Activated CD4-positive, alpha-beta T cell treated with anti-CD3 and anti-CD28 coated beads for 1 hour (primary cell): Measurements from ENCODE around the gene RNLS.
"Not testable (repeated sequence)": the region's sequence is repeated elsewhere in the genome, so short reads cannot be mapped to it uniquely, and the experiment has no call there.

Experiments used
- DNase-seq: peaks from one replicate; pipeline ENCODE4 v3.0.0-alpha.2; 2020

RNLS gene

GRCh38 chr10:88383276-88383675, 199.8 kb downstream of the RNLS start:
- no peak for DNase-seq

- DNase-seq: no peak
Measured at GRCh38 chr10:88382699-88383098, 200.4 kb downstream of the RNLS start.

DNA sequence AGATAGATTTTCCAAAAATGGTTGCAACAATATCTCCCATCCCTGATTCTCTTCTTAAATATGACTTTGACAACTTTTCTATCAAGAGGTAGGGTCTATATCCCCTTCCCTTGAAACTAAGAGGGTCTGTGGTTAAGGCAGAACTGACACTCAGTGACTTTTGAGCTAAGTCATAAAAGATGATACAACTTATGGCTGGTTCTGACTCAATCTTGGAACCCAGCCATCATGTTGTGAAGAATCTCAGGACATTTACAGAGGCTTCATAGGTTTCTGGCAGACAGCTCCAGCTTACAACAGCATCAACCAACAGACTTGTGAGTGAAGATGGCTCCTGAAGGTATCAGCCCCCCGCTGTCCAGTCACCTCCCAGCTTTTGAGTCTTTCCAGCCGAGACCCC, 203.5 kb downstream of the RNLS start:
- DNase-seq: no peak

DNA sequence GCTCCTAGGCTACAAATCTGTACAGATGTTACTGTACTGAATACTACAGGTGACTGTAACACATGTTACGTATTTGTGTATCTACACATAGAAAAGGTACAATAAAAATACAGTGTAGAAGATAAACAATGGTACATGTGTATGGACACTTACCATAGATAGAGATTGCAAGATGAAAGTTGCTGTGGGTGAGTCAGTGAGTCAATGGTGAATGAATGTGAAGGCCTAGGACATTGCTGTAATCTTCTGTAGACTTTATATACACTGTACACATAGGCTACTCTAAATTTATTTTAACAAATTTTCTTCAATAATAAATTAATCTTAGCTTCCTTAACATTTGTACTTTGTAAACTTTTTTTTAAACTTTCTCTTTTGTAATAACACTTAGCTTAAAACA, 205.6 kb downstream of the RNLS start:
- DNase-seq: no peak

GRCh38 chr10:88374392-88375175, 208.5 kb downstream of the RNLS start:
- no peak for DNase-seq

DNA sequence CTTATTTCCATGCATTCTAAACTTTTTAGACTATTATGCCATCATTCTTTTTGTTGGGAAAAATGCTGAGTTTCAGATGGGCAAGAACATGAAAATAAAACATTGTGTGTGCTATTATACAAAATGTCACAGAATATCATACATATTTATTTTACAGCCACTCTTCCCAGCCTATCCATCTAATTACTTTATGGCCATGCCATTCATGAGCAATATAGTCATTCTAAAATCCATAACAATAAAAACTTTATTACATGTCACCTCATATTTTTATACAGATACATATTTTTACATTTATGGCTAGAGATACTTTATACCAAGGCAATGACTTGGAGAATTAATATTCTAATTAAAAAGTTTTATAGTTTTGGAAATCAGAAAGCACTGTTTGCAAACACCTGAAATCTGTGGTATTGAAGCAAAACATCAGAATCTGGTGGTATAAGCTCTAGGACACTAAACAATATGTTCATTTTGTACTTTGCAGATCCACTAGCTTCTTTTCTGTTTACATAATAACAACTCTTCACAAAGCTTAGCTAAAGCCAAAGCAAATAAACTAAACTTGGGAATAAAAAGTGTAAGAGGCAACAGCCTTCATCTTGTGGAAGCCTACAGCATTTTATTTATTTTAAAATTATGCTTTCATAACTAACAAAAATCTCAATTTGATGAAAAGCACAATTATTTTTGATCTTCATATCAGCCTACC, 210.1 kb downstream of the RNLS start:
- DNase-seq: no peak

DNA sequence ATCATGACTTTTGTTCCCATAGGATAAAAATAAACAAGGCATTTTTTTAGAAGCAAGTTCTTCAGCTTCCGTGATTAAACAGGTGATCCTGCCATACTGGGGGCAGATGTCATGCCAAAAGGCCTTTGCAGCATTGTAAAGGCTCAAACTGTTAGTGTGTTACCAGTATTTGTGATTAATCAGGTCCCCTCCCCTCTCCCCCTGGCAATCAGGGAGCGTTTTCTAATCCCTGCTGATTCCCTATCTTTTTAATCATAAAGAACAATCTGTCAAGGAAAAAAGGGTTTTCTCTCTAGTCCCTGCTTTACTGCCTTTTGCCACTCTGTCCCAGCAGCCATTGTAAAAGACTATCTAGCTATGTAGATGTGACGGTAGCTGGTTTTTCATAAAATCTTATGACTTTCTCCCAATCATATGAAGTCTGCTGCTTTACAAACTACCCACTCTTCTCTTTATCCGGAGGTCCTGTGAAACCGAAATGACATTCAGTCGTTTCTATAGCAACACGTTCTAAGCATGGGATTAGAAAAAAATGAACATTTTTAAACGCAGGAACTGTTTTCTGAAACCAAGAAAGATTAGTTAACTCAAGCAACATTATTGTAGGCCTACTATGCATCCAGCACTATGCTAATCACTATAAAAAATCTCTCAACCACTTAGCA, 210.9 kb downstream of the RNLS start:
- no peak for DNase-seq

- no peak for DNase-seq
Measured at GRCh38 chr10:88370713-88371112, 212.4 kb downstream of the RNLS start.

DNA sequence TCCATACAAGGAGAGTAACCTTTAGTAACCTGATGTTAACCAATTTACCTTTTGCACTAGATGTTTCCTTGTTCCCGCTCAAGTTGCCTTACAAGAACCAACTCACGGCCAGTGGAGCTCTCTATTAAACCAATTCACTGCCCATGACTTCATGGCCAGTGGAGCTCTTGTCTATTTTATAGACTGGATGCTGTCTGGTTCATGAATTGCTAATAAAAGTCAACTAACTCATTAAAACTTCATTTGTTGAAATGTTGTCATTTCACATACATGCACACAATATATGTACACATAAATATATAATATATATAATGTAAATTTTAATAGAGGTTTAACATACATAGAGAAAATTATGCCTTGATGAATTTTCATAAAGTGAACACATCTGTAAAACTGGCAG, 216.3 kb downstream of the RNLS start:
- DNase-seq: no peak

- DNase-seq: no peak
Measured at GRCh38 chr10:88361995-88362807, 220.9 kb downstream of the RNLS start.

- no peak for DNase-seq
Measured at GRCh38 chr10:88361494-88361893, 221.6 kb downstream of the RNLS start.

- not testable (repeated sequence) for DNase-seq
Measured at GRCh38 chr10:88355750-88356149, 227.4 kb downstream of the RNLS start.

DNA sequence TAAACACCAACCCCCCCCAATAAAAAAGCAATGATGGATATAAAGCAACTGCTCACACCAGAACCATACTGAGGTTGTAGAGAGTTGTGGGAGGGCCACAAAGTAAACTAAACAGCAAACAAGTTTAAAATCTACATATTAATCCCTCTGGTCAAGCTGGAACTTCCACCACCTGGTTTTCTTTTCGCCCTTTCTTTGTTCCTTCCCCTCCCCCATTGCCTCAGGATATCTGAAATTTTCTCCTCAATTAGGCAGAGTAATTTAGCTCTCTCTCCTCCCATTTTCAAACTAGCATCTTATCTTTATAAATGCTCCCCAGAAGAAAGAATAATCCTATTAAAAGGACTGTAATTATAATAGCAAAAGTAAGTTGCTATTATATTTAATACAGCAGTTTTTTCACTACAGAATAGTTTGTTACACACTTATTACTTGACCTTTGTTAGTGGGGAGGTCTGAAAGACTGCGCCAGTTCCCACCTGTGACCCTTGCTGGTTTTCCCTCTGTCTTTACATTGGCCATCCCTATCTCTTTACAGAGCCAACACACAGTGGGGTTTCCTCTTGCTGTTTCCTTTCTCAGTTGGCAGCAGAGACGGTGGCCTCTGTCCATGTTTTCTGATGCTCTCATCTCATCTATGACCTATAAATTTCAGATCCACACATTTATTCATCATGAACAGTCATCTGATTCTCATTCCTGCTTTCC, 235.4 kb downstream of the RNLS start:
- DNase-seq: no peak

DNA sequence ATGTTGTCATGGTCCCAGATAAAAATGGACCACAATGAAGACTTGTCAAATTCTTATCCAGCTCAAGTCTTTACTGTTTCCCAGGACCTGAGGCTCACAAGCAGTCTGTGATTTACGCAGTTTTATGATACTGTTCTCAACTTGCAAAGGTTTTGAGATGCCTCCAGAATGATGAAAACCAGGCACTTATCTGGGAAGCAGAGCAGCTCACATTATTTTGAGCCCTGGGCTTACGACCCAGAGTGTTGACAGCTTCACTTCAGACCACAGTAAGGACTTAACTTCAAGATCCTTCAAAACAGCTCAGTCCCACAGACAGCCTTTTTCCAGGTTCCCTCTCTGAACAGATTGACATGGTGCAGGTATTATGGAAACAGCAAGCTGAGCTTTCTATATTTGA, 236.1 kb downstream of the RNLS start:
- DNase-seq: no peak

GRCh38 chr10:88346144-88346977, 236.8 kb downstream of the RNLS start:
- no peak for DNase-seq

GRCh38 chr10:88343761-88344484, 239.2 kb downstream of the RNLS start:
- no peak for DNase-seq

DNA sequence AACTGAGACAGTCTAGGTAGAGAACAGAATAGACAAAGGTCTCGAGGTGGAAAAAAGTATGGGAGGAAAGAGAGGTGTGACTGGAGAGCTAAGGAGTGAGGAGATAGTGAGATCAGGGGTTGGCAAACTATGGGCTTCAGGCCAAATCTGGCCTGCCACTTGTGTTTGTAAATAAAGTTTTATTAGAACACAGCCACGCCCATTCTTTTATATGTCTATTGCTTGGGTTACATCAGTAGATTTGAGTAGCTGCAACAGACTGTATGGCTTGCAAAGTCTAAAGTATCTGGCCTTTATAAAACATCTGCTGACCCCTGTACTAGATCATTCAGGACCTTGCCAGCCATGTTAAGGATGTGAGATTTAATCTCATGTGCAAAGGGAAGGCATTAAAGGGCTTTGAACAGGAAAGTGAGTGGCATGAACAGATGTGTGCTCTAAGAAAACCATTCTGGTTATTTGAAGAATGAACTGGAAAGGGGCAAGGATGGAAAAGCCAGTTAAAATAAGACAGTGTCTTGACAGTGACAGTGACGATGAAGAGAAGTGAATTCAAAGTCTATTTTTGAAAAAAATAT, 240.3 kb downstream of the RNLS start:
- DNase-seq: no peak

- DNase-seq: no peak
Measured at GRCh38 chr10:88337134-88337533, 246.0 kb downstream of the RNLS start.

- DNase-seq: no peak
Measured at GRCh38 chr10:88336334-88336733, 246.8 kb downstream of the RNLS start.

- no peak for DNase-seq
Measured at GRCh38 chr10:88333248-88333630, 249.9 kb downstream of the RNLS start.
